PC-9 (cell line): Measurements from ENCODE around the gene HTRA3. TPM values are rescaled to one million over a fixed set of nuclear protein-coding genes. Genes with fewer than 3 reads are reported as not detected.

ENCODE experiments used
- BruUV-seq: library from RNA; stranded (reverse); fragments of 400-500 nt; replicated peaks from 2 replicates; lab custom pipeline; 2021; lab: Mats Ljungman, UMichigan
- CTCF ChIA-PET: fragments of 300-600 bp; sonication (Branson Sonifier 250); formaldehyde crosslinking; loops from one replicate; lab custom pipeline; 2022; ENCODE audit warnings: antibody characterized with exemption; lab: Charles Lee
- POLR2A ChIA-PET: fragments of 300-600 bp; sonication (Branson Sonifier 250); formaldehyde crosslinking; loops from one replicate; lab custom pipeline; 2022; ENCODE audit warnings: antibody characterized with exemption; ENCODE audit not compliant: unreplicated experiment; lab: Charles Lee
- DNase-seq, 2 experiments: peaks; one replicate each; pipeline versions ENCODE4 v3.0.0 to v3.0.0-alpha.2; 2015 to 2022; ENCODE audit warnings: mixed read lengths in 1 of 2
- H2AFZ ChIP-seq: fragments of 200-600 bp; sonication (generic); 2 replicates; pipeline ENCODE4 v1.8.1; 2017; ENCODE audit warnings: antibody characterized with exemption
- H3F3A ChIP-seq: fragments of 200-600 bp; sonication (generic); 2 replicates; pipeline ENCODE4 v1.8.1; 2017; ENCODE audit warnings: antibody characterized with exemption, mild to moderate bottlenecking, low read depth; ENCODE audit not compliant: insufficient read depth
- H3K27ac ChIP-seq: fragments of 200-600 bp; sonication (generic); 2 replicates; pipeline ENCODE4 v1.6.1; 2016; ENCODE audit warnings: mixed run types
- H3K27me3 ChIP-seq: fragments of 200-600 bp; sonication (generic); 2 replicates; pipeline ENCODE4 v1.6.1; 2016; ENCODE audit warnings: low read depth, mixed run types; ENCODE audit not compliant: insufficient read depth
- H3K36me3 ChIP-seq: fragments of 200-600 bp; sonication (generic); 2 replicates; pipeline ENCODE4 v1.6.1; 2016; ENCODE audit warnings: low read depth, mixed run types
- H3K4me1 ChIP-seq: fragments of 200-600 bp; sonication (generic); replicated peaks from 2 replicates; pipeline ENCODE4 v1.6.1; 2016; ENCODE audit warnings: mixed run types; ENCODE audit not compliant: insufficient read depth
- H3K4me2 ChIP-seq: fragments of 200-600 bp; sonication (generic); 2 replicates; pipeline ENCODE4 v1.6.1; 2017; ENCODE audit warnings: mixed run types
- H3K4me3 ChIP-seq: fragments of 200-600 bp; sonication (generic); 2 replicates; pipeline ENCODE4 v1.6.1; 2016; ENCODE audit warnings: mixed run types
- H3K79me2 ChIP-seq: fragments of 200-600 bp; sonication (generic); 2 replicates; pipeline ENCODE4 v1.6.1; 2017; ENCODE audit warnings: low read depth, mixed run types
- H3K9me2 ChIP-seq: fragments of 200-600 bp; sonication (generic); 2 replicates; pipeline ENCODE4 v1.8.1; 2017; ENCODE audit warnings: mild to moderate bottlenecking; ENCODE audit not compliant: insufficient read depth
- H3K9me3 ChIP-seq: fragments of 200-600 bp; sonication (generic); 2 replicates; pipeline ENCODE4 v1.8.1; 2016; ENCODE audit warnings: low read depth; ENCODE audit not compliant: insufficient read depth
- H4K20me1 ChIP-seq: fragments of 200-600 bp; sonication (generic); 2 replicates; pipeline ENCODE4 v1.8.1; 2017; ENCODE audit not compliant: insufficient read depth
- CTCF ChIP-seq: fragments of 200-600 bp; sonication (generic); conservative IDR thresholded peaks from 2 replicates; pipeline ENCODE4 v1.6.1; 2017; ENCODE audit warnings: mixed run types, antibody characterized with exemption, mild to moderate bottlenecking, moderate library complexity
- EZH2 ChIP-seq: fragments of 200-600 bp; sonication (generic); IDR thresholded peaks from 2 replicates; pipeline ENCODE4 v1.8.0; 2017; ENCODE audit warnings: antibody characterized with exemption, low read depth
- intact Hi-C: fragments of 100-400 bp; cut with micrococcal nuclease; formaldehyde crosslinking; loops from one replicate; pipeline ENCODE4 v1.10.0; 2022; ENCODE audit not compliant: unreplicated experiment
- total RNA-seq: library from RNA; stranded (reverse); gene quantifications from 2 replicates; pipeline ENCODE4 v1.2.3, GENCODE V29; 2021

The HTRA3 gene
- total RNA-seq, 1 experiment from 2014 or later, result 14.1 TPM

GRCh38 chr4:8308144-8308543 is 38.6 kb downstream of the HTRA3 start:
- Histone ChIP-seq H3K9me3 (no peaks in the 10 kb centered on the region), H3K79me2 (no peaks in the 10 kb centered on the region), H3K4me3 (no peak overlapping the region), H2AFZ (no peak overlapping the region), H3F3A (peaks cover 3% of the 10 kb centered on the region; the same call in 1 of the 2 replicates), H3K4me1 (peaks cover 11% of the 10 kb centered on the region), H3K4me2 (no peak overlapping the region), H4K20me1 (no peaks in the 10 kb centered on the region), H3K27ac (no peak overlapping the region), H3K36me3 (no peaks in the 10 kb centered on the region), H3K27me3 (no peaks in the 10 kb centered on the region), H3K9me2 (no peaks in the 10 kb centered on the region)
- DNase-seq, result no peak
- TF ChIP-seq EZH2 (no peak), CTCF (no peak)
- POLR2A ChIA-PET, result interaction anchor here (0.7 kb wide), 1 partner anchor 19 kb away, joined by 4 read pairs; no protein-coding TSS in a partner anchor
- intact Hi-C loops, result no loop called here
- BruUV-seq, result no TSS peak
- CTCF ChIA-PET, result no interaction called here

- Histone ChIP-seq H3K4me2 (no peak overlapping the region), H3K4me1 (peaks cover 2% of the 10 kb centered on the region; the same call in 1 of the 2 replicates), H3K27ac (no peak overlapping the region), H3K79me2 (no peaks in the 10 kb centered on the region), H3K27me3 (no peaks in the 10 kb centered on the region), H2AFZ (no peak overlapping the region), H3K36me3 (no peaks in the 10 kb centered on the region), H3K9me2 (no peaks in the 10 kb centered on the region), H3F3A (no peaks in the 10 kb centered on the region), H4K20me1 (no peaks in the 10 kb centered on the region), H3K9me3 (no peaks in the 10 kb centered on the region), H3K4me3 (no peak overlapping the region)
- DNase-seq, result no peak
- ChIA-PET CTCF (no interaction called here), POLR2A (no interaction called here)
- TF ChIP-seq EZH2, result no peak
- no peak for TF ChIP-seq CTCF
- intact Hi-C loops, result no loop called here
- no TSS peak for BruUV-seq
Measured at GRCh38 chr4:8308856-8309771, 39.6 kb downstream of the HTRA3 start.

DNA sequence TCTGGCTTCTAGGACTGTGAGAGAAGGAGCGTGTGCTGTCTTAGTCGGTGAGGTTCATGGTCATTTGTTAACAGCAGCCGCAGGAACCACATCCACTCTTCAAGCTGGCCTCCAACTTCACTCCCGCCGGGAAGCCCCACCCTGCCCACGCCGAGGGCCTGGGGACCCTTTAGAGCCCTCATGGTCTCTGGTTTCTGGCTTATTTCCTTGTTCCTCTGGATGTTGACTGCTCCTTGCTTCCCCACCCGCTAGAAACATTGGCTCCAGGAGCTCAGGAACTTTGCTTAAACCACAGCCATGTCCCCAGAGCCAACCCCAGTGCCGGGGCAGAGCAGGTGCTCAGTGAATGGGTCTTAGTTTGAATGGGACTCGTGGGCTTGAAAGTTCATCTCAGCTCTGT is 40.8 kb downstream of the HTRA3 start:
- no peaks in the 10 kb centered on the region for H3K9me2 ChIP-seq
- no peaks in the 10 kb centered on the region for H3K27me3 ChIP-seq
- TF ChIP-seq CTCF (no peak), EZH2 (no peak)
- H2AFZ ChIP-seq, result no peak overlapping the region
- intact Hi-C loops, result no loop called here
- CTCF ChIA-PET, result no interaction called here
- no peak overlapping the region for H3K4me2 ChIP-seq
- H3K4me3 ChIP-seq, result no peak overlapping the region
- POLR2A ChIA-PET, result no interaction called here
- 0 out of 2 replicates have a peak, but pooled peaks cover 4% of the 10 kb centered on the region for H3F3A ChIP-seq
- no peak for DNase-seq
- H3K36me3 ChIP-seq, result no peaks in the 10 kb centered on the region
- H4K20me1 ChIP-seq, result no peaks in the 10 kb centered on the region
- no TSS peak for BruUV-seq
- no peak overlapping the region for H3K27ac ChIP-seq
- peaks cover 8% of the 10 kb centered on the region for H3K4me1 ChIP-seq
- H3K9me3 ChIP-seq, result no peaks in the 10 kb centered on the region
- H3K79me2 ChIP-seq, result no peaks in the 10 kb centered on the region
